NCI-H69 (cell line): ENCODE data around the gene METTL1.
A peak's percentile ranks its signal among the peaks of the same experiment; 100 is the strongest.

Source experiments
- DNase-seq: peaks from one replicate; lab custom pipeline; 2025; lab: John Stamatoyannopoulos, UW

Gene METTL1

GRCh38 chr12:57769594-57769993 is 2.3 kb downstream of the METTL1 start:
- no peak for DNase-seq

GRCh38 chr12:57767876-57768275 is 4.0 kb downstream of the METTL1 start:
- no peak for DNase-seq

GRCh38 chr12:57767305-57767698 is 4.6 kb downstream of the METTL1 start:
- DNase-seq, result no peak

GRCh38 chr12:57766464-57767304 is 5.2 kb downstream of the METTL1 start, which contains the start of gene CYP27B1:
Gene CYP27B1, minus strand, starts transcription at chr12:57767078. Its CDS starts 37 bp downstream, at chr12:57767041.
- peak; percentile 53 for DNase-seq

GRCh38 chr12:57765698-57766463 is 6.0 kb downstream of the METTL1 start:
- DNase-seq, result peak; percentile 28

- peak; percentile 66 for DNase-seq
Measured at GRCh38 chr12:57765003-57765697, 6.8 kb downstream of the METTL1 start.

- DNase-seq, result peak; percentile 61
Measured at GRCh38 chr12:57764662-57765002, 7.3 kb downstream of the METTL1 start.

- no peak for DNase-seq
Measured at GRCh38 chr12:57763881-57764661, 7.8 kb downstream of the METTL1 start.

- DNase-seq, result no peak
Measured at GRCh38 chr12:57762463-57762862, 9.4 kb downstream of the METTL1 start.

GRCh38 chr12:57761391-57761998 is 10.4 kb downstream of the METTL1 start:
- no peak for DNase-seq

- no peak for DNase-seq
Measured at GRCh38 chr12:57760347-57760982, 11.4 kb downstream of the METTL1 start.

GRCh38 chr12:57759360-57759980 is 12.4 kb downstream of the METTL1 start:
- peak; percentile 54 for DNase-seq

GRCh38 chr12:57758552-57759359 is 13.1 kb downstream of the METTL1 start:
- no peak for DNase-seq

GRCh38 chr12:57757771-57758170 is 14.1 kb downstream of the METTL1 start:
- DNase-seq, result no peak

GRCh38 chr12:57756406-57757341 is 15.2 kb downstream of the METTL1 start:
- DNase-seq, result peak; percentile 68

- DNase-seq, result peak; percentile 83
Measured at GRCh38 chr12:57755454-57756372, 16.2 kb downstream of the METTL1 start.

GRCh38 chr12:57755194-57755453 is 16.8 kb downstream of the METTL1 start:
- no peak for DNase-seq
